Ovary (tissue), 9 donors: ENCODE results near the gene TANC1. TPM values are rescaled to one million over a fixed set of nuclear protein-coding genes. Genes with fewer than 3 reads are reported as not detected.

Experiments
- DNase-seq, 5 donors: peaks; one replicate each; pipeline ENCODE4 v3.0.0-alpha.2; 2019 to 2020
- H3K27ac ChIP-seq, 2 donors: fragments of 200-600 bp; one replicate each; pipeline versions ENCODE4 v1.5.1 to v1.8.0; 2019 to 2022
- H3K27me3 ChIP-seq: fragments of 200-600 bp; one replicate; pipeline ENCODE4 v1.8.0; 2022
- H3K36me3 ChIP-seq: fragments of 200-600 bp; sonication (generic); one replicate; pipeline ENCODE4 v1.5.1; 2019
- H3K4me1 ChIP-seq: one replicate; pipeline ENCODE4 v1.8.1; 2013; ENCODE audit warnings: mild to moderate bottlenecking, moderate library complexity; ENCODE audit not compliant: insufficient read depth
- H3K4me3 ChIP-seq: fragments of 200-600 bp; sonication (generic); one replicate; pipeline ENCODE4 v1.5.1; 2017
- H3K9me3 ChIP-seq, 2 donors: fragments of 200-600 bp in 1 of 2; sonication (generic) in 1 of 2; one replicate each; pipeline versions ENCODE4 v1.5.1 to v1.8.1; 2013 to 2019; ENCODE audit warnings: mild to moderate bottlenecking in 1 of 2, moderate library complexity in 1 of 2
- CTCF ChIP-seq, 3 donors: fragments of 450-650 bp in 2 of 3; fragments of 200-600 bp in 1 of 3; IDR thresholded peaks; one replicate each; pipeline versions ENCODE4 v1.5.1 to v1.8.0; 2016 to 2022; ENCODE audit warnings: antibody characterized with exemption in 3 of 3, mild to moderate bottlenecking in 1 of 3
- EP300 ChIP-seq: sonication (generic); formaldehyde crosslinking; IDR thresholded peaks from one replicate; pipeline ENCODE4 v1.6.1; 2017; ENCODE audit warnings: antibody characterized with exemption
- POLR2A ChIP-seq: fragments of 450-650 bp; IDR thresholded peaks from one replicate; pipeline ENCODE4 v1.6.1; 2017; ENCODE audit warnings: antibody characterized with exemption, mild to moderate bottlenecking, moderate library complexity
- WGBS, 3 donors: extraction: QIAGEN DNeasy Blood & Tissue Kit in 1 of 3; methylation state at CpG; one replicate each; pipeline versions ENCODE4 v1.1.5 to v1.1.7; 2013 to 2017; 5-methylcytosine and 5-hydroxymethylcytosine counted together
- intact Hi-C, 4 donors: fragments of 100-400 bp; cut with DNase I; formaldehyde crosslinking; loops; one replicate each; pipeline versions ENCODE4 v1.11.0 to v1.15.1; 2022 to 2023
- polyA plus RNA-seq, 2 donors: library from polyadenylated mRNA; stranded (reverse); fragments of 200-250 nt in 1 of 2; fragments of 350-450 nt in 1 of 2; fragmentation: Illumina TruSeq in 1 of 2; extraction: RNeasy Lipid Tissue Mini Kit (QIAGEN cat#74804) in 1 of 2; gene quantifications; one replicate each; pipeline ENCODE4 v1.2.3, GENCODE V29; 2013 to 2014
- total RNA-seq, 7 donors: library from RNA; depleted of rRNA in 2 of 7; stranded (reverse); fragments of >200 nt in 2 of 7; fragmentation: NEBNext Ultra II Directional in 3 of 7; extraction: Animal tissue kit (Norgen Biotek cat#: 25700) in 3 of 7; gene quantifications; one replicate each; pipeline versions ENCODE4 v1.1.0 to v1.2.4, GENCODE V29; 2016 to 2023
- donor health status: DM: no; HTN: no; CAD: no; lungs with moderate emphysema.
- donor health status: DM: no; HTN: no; CAD: no.
- donor health status: Bipolar disorder and iron deficiency.
- donor health status: DM: yes; HTN: yes; CAD: no.
- donor health status: DM: no; HTN: no; CAD: no.
- donor health status: DM: yes; HTN: yes; CAD: no.

The TANC1 gene
- total and polyA plus RNA-seq, 9 donors, result 12.2 to 39.2 (median 25.8) TPM

DNA sequence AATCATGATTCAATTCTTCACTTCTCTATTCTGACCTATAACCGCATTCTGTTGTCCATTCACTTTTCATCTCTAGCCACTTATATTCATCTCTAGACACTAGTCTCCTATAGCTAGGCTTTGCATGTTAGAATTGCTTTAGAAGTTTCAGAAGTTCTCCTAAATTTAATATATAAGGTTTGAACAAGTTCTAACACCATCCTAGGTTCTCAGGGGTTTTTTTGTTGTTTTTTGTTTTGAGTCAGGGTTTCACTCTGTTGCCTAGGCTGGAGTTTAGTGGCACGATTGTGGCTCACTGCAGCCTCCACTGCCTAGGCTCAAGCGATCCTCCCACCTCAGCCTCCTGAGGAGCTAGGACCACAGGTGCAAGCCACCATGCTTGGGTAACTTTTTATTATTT is 298.1 kb downstream of the TANC1 start:
- Histone ChIP-seq H3K9me3 (no peaks in the 10 kb centered on the region), H3K36me3 (no peaks in the 10 kb centered on the region), H3K27me3 (no peaks in the 10 kb centered on the region), H3K4me1 (no peaks in the 10 kb centered on the region), H3K27ac (no peak overlapping the region), H3K4me3 (no peak overlapping the region)
- intact Hi-C loops, result no loop called here
- no peak for DNase-seq
- WGBS, 3 donors, result 97 to 99% (median 98%) methylated on average over 3 of the region's 3 CpGs
- TF ChIP-seq CTCF (IDR thresholded peaks at IDR 0.05), result no peak

- H3K9me3 ChIP-seq, result no peaks in the 10 kb centered on the region
- no peak for TF ChIP-seq EP300
- TF ChIP-seq POLR2A, result no peak
- no peak for TF ChIP-seq CTCF (IDR thresholded peaks at IDR 0.05)
- no peak overlapping the region for H3K27ac ChIP-seq
- 93 to 100% (median 99%) methylated on average over 1 of the region's 1 CpG for WGBS, 3 donors
- no peak for DNase-seq
- no peaks in the 10 kb centered on the region for H3K27me3 ChIP-seq
- H3K4me3 ChIP-seq, result no peak overlapping the region
- intact Hi-C loops, result no loop called here
- H3K4me1 ChIP-seq, result no peaks in the 10 kb centered on the region
- H3K36me3 ChIP-seq, result no peaks in the 10 kb centered on the region
These were observed 299.5 kb downstream of the TANC1 start for GRCh38 chr2:159267921-159268320.

GRCh38 chr2:159270744-159271379 is 302.4 kb downstream of the TANC1 start:
- TF ChIP-seq EP300, result no peak
- no peak for TF ChIP-seq POLR2A
- no peak for TF ChIP-seq CTCF (IDR thresholded peaks at IDR 0.05)
- intact Hi-C loops, result no loop called here
- 97 to 98% (median 97%) methylated on average over 4 of the region's 4 CpGs for WGBS, 3 donors

DNA sequence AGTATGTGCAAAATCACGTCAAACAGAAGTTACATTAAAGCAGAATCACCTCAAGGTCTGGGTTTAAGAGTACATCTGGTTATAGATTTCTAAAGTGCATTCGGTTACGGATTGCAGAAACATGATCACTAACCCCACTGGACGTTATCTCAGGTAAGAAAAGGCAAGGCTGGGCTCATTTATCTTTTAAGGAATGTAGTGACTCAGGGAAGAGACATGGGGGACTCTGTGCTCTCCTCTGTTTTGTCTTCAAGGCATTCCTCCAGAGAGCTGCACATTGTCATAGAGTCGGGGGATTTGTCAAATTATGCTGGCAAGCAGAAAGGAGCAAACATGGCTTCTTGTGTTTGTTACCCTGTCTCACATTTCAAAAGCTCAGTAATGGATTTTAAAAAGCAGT is 303.7 kb downstream of the TANC1 start:
- intact Hi-C loops, result no loop called here
- H3K9me3 ChIP-seq, result no peaks in the 10 kb centered on the region
- WGBS, 3 donors, result 71 to 82% (median 76%) methylated on average over 5 of the region's 5 CpGs
- no peaks in the 10 kb centered on the region for H3K27me3 ChIP-seq
- TF ChIP-seq POLR2A, result no peak
- no peak for TF ChIP-seq CTCF (IDR thresholded peaks at IDR 0.05)
- no peak overlapping the region for H3K4me3 ChIP-seq
- no peak for DNase-seq
- H3K36me3 ChIP-seq, result no peaks in the 10 kb centered on the region
- H3K27ac ChIP-seq, result no peak overlapping the region
- no peaks in the 10 kb centered on the region for H3K4me1 ChIP-seq

More at GRCh38 chr2:159270744-159271379, 302.4 kb downstream of the TANC1 start:
- DNase-seq, result no peak
- Histone ChIP-seq H3K27me3 (no peaks in the 10 kb centered on the region), H3K4me3 (no peak overlapping the region), H3K9me3 (no peaks in the 10 kb centered on the region), H3K36me3 (no peaks in the 10 kb centered on the region), H3K4me1 (no peaks in the 10 kb centered on the region), H3K27ac (no peak overlapping the region)
